GM18498 (cell line): ENCODE measurements around the gene PLA2G15.

Experiments
- ATAC-seq: cut with Tn5 transposase; IDR thresholded peaks from one replicate; pipeline ENCODE4 v1.9.1; 2021; ENCODE audit warnings: mild to moderate bottlenecking, moderate library complexity; ENCODE audit not compliant: unreplicated experiment

The PLA2G15 gene

GRCh38 chr16:68296291-68296690 lies 51.1 kb downstream of the PLA2G15 start:
- no peak for ATAC-seq

- no peak for ATAC-seq
Observed at GRCh38 chr16:68296693-68297092, 51.5 kb downstream of the PLA2G15 start.

DNA sequence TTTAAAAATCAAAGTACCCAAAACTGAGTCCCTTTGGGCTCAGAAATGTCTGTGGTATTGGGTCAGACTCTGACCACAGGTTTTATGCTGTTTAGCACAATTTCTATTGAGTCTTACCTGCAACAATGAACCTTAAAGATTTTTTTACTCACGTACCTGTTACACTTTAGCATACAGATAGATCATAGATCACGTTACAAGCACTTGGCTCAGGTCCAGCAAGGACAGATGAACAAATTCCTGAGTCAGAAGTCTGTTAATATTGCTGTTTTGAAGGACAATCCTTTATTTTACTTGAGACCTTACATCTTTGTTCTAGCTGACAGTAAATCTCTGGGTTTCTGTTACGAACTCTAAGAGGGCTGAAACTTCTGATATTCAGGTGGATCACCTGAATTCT lies 52.7 kb downstream of the PLA2G15 start:
- ATAC-seq, result no peak

- no peak for ATAC-seq
Observed at GRCh38 chr16:68298312-68298711, 53.1 kb downstream of the PLA2G15 start.

- ATAC-seq, result no peak
Observed at GRCh38 chr16:68298907-68299561, 53.9 kb downstream of the PLA2G15 start.

GRCh38 chr16:68299571-68300453 lies 54.6 kb downstream of the PLA2G15 start:
- ATAC-seq, result no peak

DNA sequence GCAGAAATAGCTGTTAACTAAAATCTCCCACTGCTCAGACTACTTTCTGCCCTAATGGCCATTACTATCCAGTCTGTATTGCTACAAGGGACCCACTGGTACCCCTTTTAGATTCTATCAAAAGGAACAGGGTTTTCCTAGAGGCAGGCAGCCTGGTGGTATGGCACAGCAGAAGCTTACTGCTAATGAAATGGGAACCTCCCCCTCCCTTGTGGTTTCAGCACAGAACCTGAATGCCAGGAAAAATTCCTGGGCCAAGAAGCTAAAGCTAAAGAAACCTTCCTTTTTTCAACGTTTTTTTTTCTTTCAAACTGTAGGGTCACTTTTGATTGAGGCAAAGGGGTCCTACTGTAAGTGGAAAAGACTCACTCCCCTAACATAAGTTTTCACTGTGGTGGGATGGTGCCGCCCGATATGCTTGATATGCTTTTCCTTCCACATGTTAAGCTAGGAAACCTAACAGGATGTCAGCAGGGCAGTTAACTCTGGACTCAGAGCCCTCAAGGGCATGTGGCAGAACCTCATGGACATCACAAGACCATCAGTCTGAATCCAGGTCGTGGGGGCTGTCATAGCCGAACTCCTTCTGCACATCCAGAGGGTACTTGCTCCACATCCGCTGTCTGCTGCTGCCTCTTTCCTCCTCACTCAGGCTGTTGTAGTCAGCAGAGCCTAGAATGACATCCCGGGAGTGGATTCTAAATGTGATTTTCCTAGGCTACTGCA lies 55.7 kb downstream of the PLA2G15 start:
- no peak for ATAC-seq

DNA sequence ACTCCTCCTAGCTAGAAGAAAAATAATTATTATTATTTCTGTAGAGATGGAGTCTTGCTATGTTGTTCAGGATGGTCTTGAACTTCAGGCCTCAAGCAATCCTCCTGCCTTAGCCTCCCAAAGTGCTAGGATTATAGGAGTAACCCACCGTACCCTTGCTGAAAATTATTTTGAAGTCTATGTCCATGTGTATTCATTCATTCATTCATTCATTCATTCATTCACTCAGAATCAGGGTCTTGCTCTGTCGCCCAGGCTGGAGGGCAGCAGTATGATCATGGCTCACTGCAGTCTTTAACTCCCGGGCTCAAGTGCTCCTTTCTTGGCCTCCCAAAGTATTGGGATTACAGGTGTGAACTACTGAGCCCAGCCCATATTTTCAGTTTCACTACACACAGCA lies 61.5 kb downstream of the PLA2G15 start:
- no peak for ATAC-seq

DNA sequence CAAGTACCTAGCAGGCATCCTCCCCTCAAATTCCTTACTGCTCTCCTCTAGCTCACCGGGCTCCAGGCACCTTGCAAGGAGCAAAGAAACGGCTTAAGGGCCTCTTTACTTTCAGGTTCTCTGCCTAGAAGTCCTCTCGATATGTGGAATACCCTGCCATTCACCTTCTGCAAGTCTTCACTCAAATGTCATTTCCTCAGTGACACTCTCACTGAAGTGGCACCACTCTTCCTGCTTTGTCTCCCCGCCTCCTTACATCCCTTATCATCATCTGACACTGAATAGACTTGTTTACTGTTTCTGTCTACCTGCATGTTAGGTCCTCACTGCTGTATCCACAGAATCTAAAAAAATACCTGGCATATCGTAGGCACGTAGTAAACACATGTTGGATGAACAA lies 64.6 kb downstream of the PLA2G15 start:
- no peak for ATAC-seq

GRCh38 chr16:68310437-68310773 lies 65.2 kb downstream of the PLA2G15 start:
- peak; percentile 26 for ATAC-seq
